NB4 (cell line): ENCODE data around the gene LAMA3.

Experiments
- POLR2A ChIP-seq: IDR thresholded peaks from 2 replicates; pipeline ENCODE4 v1.6.1; 2011; ENCODE audit warnings: mild to moderate bottlenecking; ENCODE audit not compliant: insufficient read length; ENCODE audit errors: extremely low read depth
- TF ChIP-seq, protein P1 (sequence below): IDR thresholded peaks from one replicate; pipeline ENCODE4 v1.5.1; 2012; ENCODE audit warnings: low read depth, low read length

DNA sequence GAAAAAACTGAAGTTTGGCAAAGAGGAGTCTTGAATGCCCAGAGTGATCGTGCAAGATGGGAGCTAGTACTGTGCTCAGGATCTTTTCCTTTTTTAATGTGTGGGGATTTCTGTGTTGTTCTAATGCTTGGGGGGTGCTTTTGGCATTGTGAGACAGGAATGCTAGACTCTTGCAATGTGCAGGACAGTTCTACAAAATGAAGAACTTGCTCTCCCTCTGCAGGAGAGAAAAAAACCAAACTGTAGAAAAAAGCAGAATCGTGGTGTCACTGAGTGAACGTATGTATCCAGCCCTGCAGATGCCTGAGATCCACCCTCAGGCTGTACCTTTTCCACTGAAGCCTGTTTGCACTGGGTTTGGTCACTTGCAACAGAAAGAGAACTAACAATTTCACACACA, 313.2 kb downstream of the LAMA3 start:
- TF ChIP-seq, protein P1, sequence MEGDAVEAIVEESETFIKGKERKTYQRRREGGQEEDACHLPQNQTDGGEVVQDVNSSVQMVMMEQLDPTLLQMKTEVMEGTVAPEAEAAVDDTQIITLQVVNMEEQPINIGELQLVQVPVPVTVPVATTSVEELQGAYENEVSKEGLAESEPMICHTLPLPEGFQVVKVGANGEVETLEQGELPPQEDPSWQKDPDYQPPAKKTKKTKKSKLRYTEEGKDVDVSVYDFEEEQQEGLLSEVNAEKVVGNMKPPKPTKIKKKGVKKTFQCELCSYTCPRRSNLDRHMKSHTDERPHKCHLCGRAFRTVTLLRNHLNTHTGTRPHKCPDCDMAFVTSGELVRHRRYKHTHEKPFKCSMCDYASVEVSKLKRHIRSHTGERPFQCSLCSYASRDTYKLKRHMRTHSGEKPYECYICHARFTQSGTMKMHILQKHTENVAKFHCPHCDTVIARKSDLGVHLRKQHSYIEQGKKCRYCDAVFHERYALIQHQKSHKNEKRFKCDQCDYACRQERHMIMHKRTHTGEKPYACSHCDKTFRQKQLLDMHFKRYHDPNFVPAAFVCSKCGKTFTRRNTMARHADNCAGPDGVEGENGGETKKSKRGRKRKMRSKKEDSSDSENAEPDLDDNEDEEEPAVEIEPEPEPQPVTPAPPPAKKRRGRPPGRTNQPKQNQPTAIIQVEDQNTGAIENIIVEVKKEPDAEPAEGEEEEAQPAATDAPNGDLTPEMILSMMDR: no peak
- TF ChIP-seq POLR2A: no peak
